ENCODE data around the gene C1orf216. TPM values are rescaled to one million over a fixed set of nuclear protein-coding genes. Genes with fewer than 3 reads are reported as not detected.

C1orf216 gene
- total and polyA plus RNA-seq, 10 of the 15 experiments (the other 5 are each of a cell fraction or from before 2014, with no cell fraction given), result 2.9 to 17.2 (median 11.3) TPM

- no peak for TF ChIP-seq RAD51 (IDR thresholded peaks at IDR 0.05)
- TF ChIP-seq IKZF1 (conservative IDR thresholded peaks at IDR 0.05), result peak; percentile 71
- TF ChIP-seq SUPT20H (IDR thresholded peaks at IDR 0.05; ENCODE audit: borderline replicate concordance, control insufficient read depth, low read depth, low read length), result no peak
- TF ChIP-seq ZNF384 (IDR thresholded peaks at IDR 0.05; ENCODE audit: borderline replicate concordance, low read depth, low read length), result no peak
- no peak for TF ChIP-seq NFIC (IDR thresholded peaks at IDR 0.05; ENCODE audit: low read depth, low read length)
- TF ChIP-seq ATF3 (IDR thresholded peaks at IDR 0.05; ENCODE audit: borderline replicate concordance, extremely low read depth, low read depth, low read length), result no peak
- TF ChIP-seq ZNF24 (IDR thresholded peaks at IDR 0.05), result no peak
- no peak for TF ChIP-seq SIN3A (IDR thresholded peaks at IDR 0.05; ENCODE audit: low read depth, low read length)
- TF ChIP-seq JUNB (IDR thresholded peaks at IDR 0.05), result no peak
- no peak for TF ChIP-seq HDAC6 (IDR thresholded peaks at IDR 0.05; ENCODE audit: unreplicated experiment)
- TF ChIP-seq RELB (IDR thresholded peaks at IDR 0.05; ENCODE audit: low read depth), result no peak
- peak; percentile 70 for TF ChIP-seq NBN (IDR thresholded peaks at IDR 0.05)
- TF ChIP-seq POLR2AphosphoS2 (IDR thresholded peaks at IDR 0.05; ENCODE audit: low read depth, low read length), result no peak
- TF ChIP-seq ATF2 (IDR thresholded peaks at IDR 0.05; ENCODE audit: low read length), result no peak
- TF ChIP-seq E4F1 (IDR thresholded peaks at IDR 0.05; ENCODE audit: borderline replicate concordance, partially characterized antibody), result no peak
- peak; percentile 67 for TF ChIP-seq NR2F1 (conservative IDR thresholded peaks at IDR 0.05)
- TF ChIP-seq ESRRA (IDR thresholded peaks at IDR 0.05; ENCODE audit: low read length), result no peak
- no peak for TF ChIP-seq ZBTB33 (IDR thresholded peaks at IDR 0.05)
- peak in 1 of 2 experiments; percentile 93; a peak in 2 of 3 replicates for TF ChIP-seq EGR1 (IDR thresholded peaks at IDR 0.05; ENCODE audit: borderline replicate concordance in 1 of 2, low read depth in 2 of 2, low read length in 2 of 2)
- peak; percentile 44; the same call in 1 of the 2 replicates for TF ChIP-seq TAF1 (IDR thresholded peaks at IDR 0.05; ENCODE audit: borderline replicate concordance, low read depth, low read length)
- TF ChIP-seq YBX1 (IDR thresholded peaks at IDR 0.05), result no peak
- no peak for TF ChIP-seq ZNF217 (IDR thresholded peaks at IDR 0.05)
- TF ChIP-seq SP1 (IDR thresholded peaks at IDR 0.05; ENCODE audit: low read depth, low read length), result no peak
- TF ChIP-seq RFX5 (IDR thresholded peaks at IDR 0.05; ENCODE audit: low read depth, low read length), result no peak
Measured at GRCh38 chr1:35718492-35719336, at the start of gene C1orf216 (continued).
